ENCODE data around the gene SPATA31D4.

Gene SPATA31D4

GRCh38 chr9:81969971-81970370 is 41.7 kb downstream of the SPATA31D4 start:
- no peak for DNase-seq (ENCODE audit: low spot score)

GRCh38 chr9:81971727-81972126 is 43.5 kb downstream of the SPATA31D4 start:
- TF ChIP-seq CTCF (IDR thresholded peaks at IDR 0.05; ENCODE audit: extremely low read depth, missing control alignments), result no peak
- no peak for DNase-seq (ENCODE audit: low spot score)

More at GRCh38 chr9:81969971-81970370, 41.7 kb downstream of the SPATA31D4 start:
- TF ChIP-seq CTCF (IDR thresholded peaks at IDR 0.05; ENCODE audit: extremely low read depth, missing control alignments), result no peak

- no peak for TF ChIP-seq CTCF (IDR thresholded peaks at IDR 0.05; ENCODE audit: extremely low read depth, missing control alignments)
- DNase-seq (ENCODE audit: low spot score), result no peak
Measured at GRCh38 chr9:81974764-81975163, 46.5 kb downstream of the SPATA31D4 start.

- no peak for DNase-seq (ENCODE audit: low spot score)
- TF ChIP-seq CTCF (IDR thresholded peaks at IDR 0.05; ENCODE audit: extremely low read depth, missing control alignments), result no peak
Measured at GRCh38 chr9:81976351-81976750, 48.1 kb downstream of the SPATA31D4 start.

GRCh38 chr9:81979196-81979595 is 51.0 kb downstream of the SPATA31D4 start:
- DNase-seq (ENCODE audit: low spot score), result no peak
- TF ChIP-seq CTCF (IDR thresholded peaks at IDR 0.05; ENCODE audit: extremely low read depth, missing control alignments), result no peak

- no peak for TF ChIP-seq CTCF (IDR thresholded peaks at IDR 0.05; ENCODE audit: extremely low read depth, missing control alignments)
- no peak for DNase-seq (ENCODE audit: low spot score)
Measured at GRCh38 chr9:81980568-81980967, 52.3 kb downstream of the SPATA31D4 start.

- no peak for TF ChIP-seq CTCF (IDR thresholded peaks at IDR 0.05; ENCODE audit: extremely low read depth, missing control alignments)
- no peak for DNase-seq (ENCODE audit: low spot score)
Measured at GRCh38 chr9:81981883-81982282, 53.7 kb downstream of the SPATA31D4 start.

Data from GM20000 (cell line).